Measurements from ENCODE around the gene SH2B3.

GRCh38 chr12:111406474-111407376, 1.0 kb downstream of the SH2B3 start:
- TF ChIP-seq, protein P1, sequence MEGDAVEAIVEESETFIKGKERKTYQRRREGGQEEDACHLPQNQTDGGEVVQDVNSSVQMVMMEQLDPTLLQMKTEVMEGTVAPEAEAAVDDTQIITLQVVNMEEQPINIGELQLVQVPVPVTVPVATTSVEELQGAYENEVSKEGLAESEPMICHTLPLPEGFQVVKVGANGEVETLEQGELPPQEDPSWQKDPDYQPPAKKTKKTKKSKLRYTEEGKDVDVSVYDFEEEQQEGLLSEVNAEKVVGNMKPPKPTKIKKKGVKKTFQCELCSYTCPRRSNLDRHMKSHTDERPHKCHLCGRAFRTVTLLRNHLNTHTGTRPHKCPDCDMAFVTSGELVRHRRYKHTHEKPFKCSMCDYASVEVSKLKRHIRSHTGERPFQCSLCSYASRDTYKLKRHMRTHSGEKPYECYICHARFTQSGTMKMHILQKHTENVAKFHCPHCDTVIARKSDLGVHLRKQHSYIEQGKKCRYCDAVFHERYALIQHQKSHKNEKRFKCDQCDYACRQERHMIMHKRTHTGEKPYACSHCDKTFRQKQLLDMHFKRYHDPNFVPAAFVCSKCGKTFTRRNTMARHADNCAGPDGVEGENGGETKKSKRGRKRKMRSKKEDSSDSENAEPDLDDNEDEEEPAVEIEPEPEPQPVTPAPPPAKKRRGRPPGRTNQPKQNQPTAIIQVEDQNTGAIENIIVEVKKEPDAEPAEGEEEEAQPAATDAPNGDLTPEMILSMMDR (conservative IDR thresholded peaks at IDR 0.05; ENCODE audit: low read length): no peak
- no peak for TF ChIP-seq EZH2phosphoT487 (IDR thresholded peaks at IDR 0.05; ENCODE audit: borderline replicate concordance)
